Stimulated activated CD8-positive, alpha-beta memory T cell treated with anti-CD3 and anti-CD28 coated beads, Interleukin-15, amount 100 ng/mL, for 4 hours (primary cell): Measurements from ENCODE around the gene GALNTL6.

Source experiments
- DNase-seq, 2 donors: peaks; one replicate each; pipeline ENCODE4 v3.0.0-alpha.2; 2020; ENCODE audit warnings: low read depth in 2 of 2

The GALNTL6 gene

GRCh38 chr4:171812665-171813525 is at the start of gene GALNTL6:
Gene GALNTL6 (plus strand): TSS chr4:171813404.
- DNase-seq: no peak

- no peak for DNase-seq
Observed at GRCh38 chr4:171765514-171765913, 47.7 kb upstream of the GALNTL6 start.

GRCh38 chr4:171774642-171775190 is 38.5 kb upstream of the GALNTL6 start:
- no peak for DNase-seq

GRCh38 chr4:171779301-171779700 is 33.9 kb upstream of the GALNTL6 start:
- DNase-seq: no peak

GRCh38 chr4:171785388-171785787 is 27.8 kb upstream of the GALNTL6 start:
- no peak for DNase-seq

GRCh38 chr4:171793723-171794122 is 19.5 kb upstream of the GALNTL6 start:
- no peak for DNase-seq

GRCh38 chr4:171794528-171794927 is 18.7 kb upstream of the GALNTL6 start:
- no peak for DNase-seq

GRCh38 chr4:171809854-171810253 is 3.4 kb upstream of the GALNTL6 start:
- DNase-seq: no peak

GRCh38 chr4:171812333-171812664 is 905 bp upstream of the GALNTL6 start:
- no peak for DNase-seq

- no peak for DNase-seq
Observed at GRCh38 chr4:171813526-171814250, 484 bp downstream of the GALNTL6 start.

GRCh38 chr4:171814545-171814944 is 1.3 kb downstream of the GALNTL6 start:
- no peak for DNase-seq

GRCh38 chr4:171817026-171817425 is 3.8 kb downstream of the GALNTL6 start:
- DNase-seq: no peak

GRCh38 chr4:171834640-171835039 is 21.4 kb downstream of the GALNTL6 start:
- DNase-seq: no peak

- no peak for DNase-seq
Observed at GRCh38 chr4:171843456-171843855, 30.3 kb downstream of the GALNTL6 start.

- DNase-seq: no peak
Observed at GRCh38 chr4:171846232-171846631, 33.0 kb downstream of the GALNTL6 start.

- DNase-seq: no peak
Observed at GRCh38 chr4:171846893-171847292, 33.7 kb downstream of the GALNTL6 start.

- no peak for DNase-seq
Observed at GRCh38 chr4:171847751-171848150, 34.5 kb downstream of the GALNTL6 start.

- DNase-seq: no peak
Observed at GRCh38 chr4:171849686-171850222, 36.5 kb downstream of the GALNTL6 start.

GRCh38 chr4:171851295-171851694 is 38.1 kb downstream of the GALNTL6 start:
- no peak for DNase-seq

- DNase-seq: no peak
Observed at GRCh38 chr4:171857302-171858012, 44.3 kb downstream of the GALNTL6 start.

- no peak for DNase-seq
Observed at GRCh38 chr4:171875291-171875690, 62.1 kb downstream of the GALNTL6 start.

- DNase-seq: no peak
Observed at GRCh38 chr4:171876636-171877035, 63.4 kb downstream of the GALNTL6 start.
